Erythroblast (primary cell): ENCODE results near the gene GPANK1.

Source experiments
- GATA1 ChIP-seq: IDR thresholded peaks from 2 replicates; pipeline ENCODE4 v1.6.1; 2011; ENCODE audit warnings: low read depth, mild to moderate bottlenecking, control low read depth, low read length, moderate library complexity
- POLR2A ChIP-seq: IDR thresholded peaks from 2 replicates; pipeline ENCODE4 v1.6.1; 2011; ENCODE audit warnings: mild to moderate bottlenecking, low read length

GRCh38 chr6:31639043-31639442, 25.8 kb downstream of the GPANK1 start:
- no peak for TF ChIP-seq POLR2A
- no peak for TF ChIP-seq GATA1
